KMS-11 (cell line): Measurements from ENCODE around the gene PKHD1.

ENCODE experiments used
- H2AFZ ChIP-seq: fragments of 200-600 bp; sonication (generic); 2 replicates; pipeline ENCODE4 v1.6.1; 2016; ENCODE audit warnings: antibody characterized with exemption, mixed run types, low read depth
- H3K27ac ChIP-seq: fragments of 200-600 bp; sonication (generic); 2 replicates; pipeline ENCODE4 v1.6.1; 2016; ENCODE audit warnings: mild to moderate bottlenecking, mixed run types
- H3K27me3 ChIP-seq: fragments of 200-600 bp; sonication (generic); 2 replicates; pipeline ENCODE4 v1.6.1; 2017; ENCODE audit warnings: mild to moderate bottlenecking, low read depth, mixed run types, moderate library complexity; ENCODE audit not compliant: insufficient read depth
- H3K36me3 ChIP-seq: fragments of 200-600 bp; sonication (generic); 2 replicates; pipeline ENCODE4 v1.6.1; 2017; ENCODE audit warnings: mild to moderate bottlenecking, mixed run types; ENCODE audit not compliant: insufficient read depth
- H3K4me1 ChIP-seq: fragments of 200-600 bp; sonication (generic); 2 replicates; pipeline ENCODE4 v1.6.1; 2016; ENCODE audit warnings: mild to moderate bottlenecking, low read depth, mixed run types; ENCODE audit not compliant: poor library complexity, severe bottlenecking
- H3K4me2 ChIP-seq: fragments of 200-600 bp; sonication (generic); 2 replicates; pipeline ENCODE4 v1.7.0; 2016; ENCODE audit warnings: mild to moderate bottlenecking, mixed run types
- H3K4me3 ChIP-seq: fragments of 200-600 bp; sonication (generic); IDR thresholded peaks from 2 replicates; pipeline ENCODE4 v1.6.1; 2017; ENCODE audit warnings: low read depth, low read length, mixed read lengths; ENCODE audit not compliant: insufficient read depth
- H3K79me2 ChIP-seq: fragments of 200-600 bp; sonication (generic); 2 replicates; pipeline ENCODE4 v1.6.1; 2016; ENCODE audit warnings: low read depth, mixed run types; ENCODE audit not compliant: insufficient read depth
- H3K9ac ChIP-seq: fragments of 200-600 bp; sonication (generic); 2 replicates; pipeline ENCODE4 v1.6.1; 2016; ENCODE audit warnings: mild to moderate bottlenecking, mixed run types
- H4K20me1 ChIP-seq: fragments of 200-600 bp; sonication (generic); 2 replicates; pipeline ENCODE4 v1.6.1; 2016; ENCODE audit warnings: mild to moderate bottlenecking, mixed run types; ENCODE audit not compliant: insufficient read depth
- CTCF ChIP-seq: fragments of 200-600 bp; sonication (generic); conservative IDR thresholded peaks from 2 replicates; pipeline ENCODE4 v1.6.1; 2017; ENCODE audit warnings: low read depth, mild to moderate bottlenecking, antibody characterized with exemption, low read length, moderate library complexity, mixed read lengths

PKHD1 gene

GRCh38 chr6:51678905-51679620 is 408.4 kb downstream of the PKHD1 start:
- Histone ChIP-seq H3K36me3 (no peaks in the 10 kb centered on the region), H3K27me3 (no peaks in the 10 kb centered on the region), H3K27ac (no peak overlapping the region), H3K79me2 (no peaks in the 10 kb centered on the region), H4K20me1 (no peaks in the 10 kb centered on the region), H2AFZ (no peak overlapping the region), H3K4me2 (no peak overlapping the region), H3K9ac (no peak overlapping the region), H3K4me1 (no peaks in the 10 kb centered on the region), H3K4me3 (no peak overlapping the region)
- TF ChIP-seq CTCF: no peak

- TF ChIP-seq CTCF: no peak
- Histone ChIP-seq H3K4me3 (no peak overlapping the region), H3K79me2 (no peaks in the 10 kb centered on the region), H3K4me1 (no peaks in the 10 kb centered on the region), H2AFZ (no peak overlapping the region), H3K4me2 (no peak overlapping the region), H3K27ac (no peak overlapping the region), H3K27me3 (no peaks in the 10 kb centered on the region), H4K20me1 (no peaks in the 10 kb centered on the region), H3K9ac (no peak overlapping the region), H3K36me3 (no peaks in the 10 kb centered on the region)
Observed at GRCh38 chr6:51678274-51678673, 409.1 kb downstream of the PKHD1 start.

- H3K9ac ChIP-seq: no peak overlapping the region
- H2AFZ ChIP-seq: no peak overlapping the region
- no peaks in the 10 kb centered on the region for H4K20me1 ChIP-seq
- H3K4me1 ChIP-seq: no peaks in the 10 kb centered on the region
- no peaks in the 10 kb centered on the region for H3K27me3 ChIP-seq
- no peak overlapping the region for H3K27ac ChIP-seq
- no peaks in the 10 kb centered on the region for H3K36me3 ChIP-seq
- TF ChIP-seq CTCF: no peak
- no peaks in the 10 kb centered on the region for H3K79me2 ChIP-seq
- H3K4me3 ChIP-seq: no peak overlapping the region
- no peak overlapping the region for H3K4me2 ChIP-seq
Observed at GRCh38 chr6:51675922-51676275, 411.5 kb downstream of the PKHD1 start.

- no peaks in the 10 kb centered on the region for H3K79me2 ChIP-seq
- no peak overlapping the region for H3K4me3 ChIP-seq
- no peak overlapping the region for H2AFZ ChIP-seq
- no peak overlapping the region for H3K9ac ChIP-seq
- H3K36me3 ChIP-seq: no peaks in the 10 kb centered on the region
- H3K27me3 ChIP-seq: no peaks in the 10 kb centered on the region
- no peak for TF ChIP-seq CTCF
- H3K4me1 ChIP-seq: no peaks in the 10 kb centered on the region
- no peak overlapping the region for H3K27ac ChIP-seq
- H4K20me1 ChIP-seq: no peaks in the 10 kb centered on the region
- no peak overlapping the region for H3K4me2 ChIP-seq
Observed at GRCh38 chr6:51675020-51675921, 412.1 kb downstream of the PKHD1 start.
